Astrocyte of the hippocampus (primary cell): ENCODE data around the gene SORL1.

Experiments used
- DNase-seq: peaks from one replicate; pipeline ENCODE4 v3.0.0; 2011; ENCODE audit warnings: low read depth, low spot score

The SORL1 gene

DNA sequence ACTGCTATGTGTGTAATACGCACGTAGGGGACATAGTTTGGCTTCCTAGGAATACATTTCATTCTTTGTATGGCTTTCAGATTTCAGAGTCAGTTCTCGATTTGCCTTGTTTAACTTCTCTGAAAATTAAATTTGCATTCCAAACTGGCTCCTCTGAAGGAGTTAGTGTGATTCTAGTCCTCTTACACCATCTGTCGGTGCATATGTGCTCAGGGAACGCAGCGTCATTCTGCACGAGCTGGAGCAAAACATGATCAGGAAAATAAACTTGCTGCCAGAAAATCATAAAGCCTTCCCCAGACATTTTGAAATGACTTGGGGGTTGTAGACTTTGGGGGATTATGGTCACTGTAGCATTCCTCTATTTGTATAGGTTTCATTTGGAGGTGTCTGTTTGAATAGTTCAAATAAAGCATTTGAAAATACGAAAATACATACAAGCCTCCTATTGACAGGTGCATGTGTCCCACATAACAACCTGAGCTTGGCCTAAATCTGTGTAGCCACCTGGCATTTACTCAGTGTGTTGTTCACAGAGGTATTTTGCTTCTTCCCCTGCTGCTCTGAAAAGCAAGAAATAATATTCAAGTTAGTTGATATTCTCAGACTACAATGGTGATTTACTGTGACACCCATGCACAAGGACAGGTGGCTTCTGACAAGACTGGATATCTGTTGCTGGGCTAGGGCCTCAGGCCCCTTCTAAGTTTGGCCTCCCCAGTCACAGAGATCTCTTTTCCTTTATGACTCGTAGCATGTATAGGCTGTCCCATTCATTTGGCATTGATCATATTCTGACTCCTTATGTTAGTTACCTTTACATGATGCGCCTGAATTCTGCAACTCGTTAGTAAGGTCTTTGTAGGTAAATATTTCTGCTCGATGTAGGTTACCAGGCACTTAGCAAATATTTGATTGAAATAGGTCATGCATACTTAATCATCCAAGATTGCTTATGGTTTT is 82.3 kb downstream of the SORL1 start:
- DNase-seq = peak; percentile 55

DNA sequence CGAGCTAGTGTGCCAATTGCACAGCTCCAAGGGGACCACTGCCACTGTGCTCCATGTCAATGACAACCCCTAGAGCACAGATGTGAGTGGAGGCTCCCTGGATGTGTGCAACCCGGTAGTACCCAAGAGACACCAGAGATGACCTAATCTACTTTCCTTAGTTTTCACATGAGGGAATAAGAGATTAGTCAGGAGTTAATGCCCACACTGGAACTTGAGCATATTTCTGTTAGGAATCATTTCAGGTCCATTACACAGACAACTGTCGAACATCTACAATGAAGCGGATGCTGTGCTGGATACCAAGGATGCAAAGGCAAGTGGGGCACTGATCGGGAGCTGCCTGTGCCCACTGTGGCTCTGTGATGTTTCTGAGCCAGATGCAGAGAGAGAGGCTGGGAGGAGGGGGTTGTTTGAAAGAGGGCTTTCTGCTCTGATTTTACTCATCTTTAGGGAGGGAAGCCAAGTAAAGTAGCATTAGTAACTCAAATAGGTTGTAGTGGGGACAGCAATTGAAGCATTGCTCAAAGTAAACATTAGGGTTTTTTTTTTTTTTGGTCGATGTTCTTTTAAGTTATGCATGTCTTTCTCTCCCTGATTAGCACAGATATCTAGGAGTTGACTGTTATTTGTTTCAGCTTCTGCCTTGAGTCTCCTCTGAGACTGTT is 83.1 kb downstream of the SORL1 start:
- peak; percentile 16 for DNase-seq

DNA sequence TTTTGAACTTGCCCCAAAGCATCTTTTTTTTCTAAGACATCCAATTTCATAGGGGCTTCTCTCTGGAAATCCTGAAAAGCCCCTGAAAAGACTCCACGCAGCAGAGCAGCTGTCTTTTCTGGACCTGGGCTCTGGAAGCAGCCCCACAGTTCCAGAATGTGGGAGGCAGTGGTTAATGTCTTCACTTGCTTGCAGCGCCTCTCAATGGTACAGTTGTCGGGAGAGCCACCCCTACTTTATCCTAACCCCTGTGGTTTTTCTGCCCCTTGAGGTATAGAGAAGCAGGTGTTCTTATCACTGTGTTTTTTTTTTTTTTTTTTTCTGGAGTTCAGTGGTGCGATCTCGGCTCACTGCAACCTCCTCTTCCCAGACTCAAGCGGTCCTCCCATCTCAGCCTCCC is 84.0 kb downstream of the SORL1 start:
- DNase-seq = no peak

DNA sequence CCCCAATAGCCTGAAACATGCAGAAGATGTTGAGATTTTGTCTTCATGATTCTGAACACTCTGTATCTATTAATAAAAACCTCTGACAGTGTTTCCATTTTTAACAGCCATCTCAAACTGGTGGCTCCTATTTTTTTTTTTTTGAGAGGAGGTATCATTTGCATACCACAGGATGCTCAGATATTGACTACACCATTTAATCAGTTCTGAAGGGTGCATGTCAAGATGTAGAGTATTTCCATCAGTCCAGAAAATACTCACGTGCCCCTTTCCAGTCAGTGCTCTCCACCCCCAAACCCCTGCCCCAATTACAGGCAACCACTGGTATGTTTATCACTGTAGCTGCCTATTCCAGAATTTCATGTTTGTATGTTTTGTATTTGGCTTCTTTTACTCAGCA is 85.9 kb downstream of the SORL1 start:
- DNase-seq = no peak

DNA sequence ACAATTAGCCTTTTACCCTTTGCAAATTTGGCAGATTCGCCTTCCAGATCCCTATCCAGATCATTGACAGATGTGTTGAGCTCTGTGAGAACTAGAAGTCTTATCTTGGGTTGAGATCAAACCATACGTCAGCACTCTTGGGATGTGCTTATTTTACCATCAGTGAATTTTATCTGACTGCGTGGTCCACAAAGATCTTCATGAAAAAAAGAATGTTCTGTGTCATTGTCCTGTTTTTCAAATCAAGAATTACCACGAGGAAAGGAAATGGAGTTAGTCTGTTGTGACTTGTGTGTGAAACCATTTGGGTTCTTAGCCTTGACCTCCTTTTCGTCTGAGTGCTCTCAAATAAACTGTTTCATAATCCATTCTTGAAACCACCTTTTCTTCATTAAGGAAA is 86.9 kb downstream of the SORL1 start:
- no peak for DNase-seq

DNA sequence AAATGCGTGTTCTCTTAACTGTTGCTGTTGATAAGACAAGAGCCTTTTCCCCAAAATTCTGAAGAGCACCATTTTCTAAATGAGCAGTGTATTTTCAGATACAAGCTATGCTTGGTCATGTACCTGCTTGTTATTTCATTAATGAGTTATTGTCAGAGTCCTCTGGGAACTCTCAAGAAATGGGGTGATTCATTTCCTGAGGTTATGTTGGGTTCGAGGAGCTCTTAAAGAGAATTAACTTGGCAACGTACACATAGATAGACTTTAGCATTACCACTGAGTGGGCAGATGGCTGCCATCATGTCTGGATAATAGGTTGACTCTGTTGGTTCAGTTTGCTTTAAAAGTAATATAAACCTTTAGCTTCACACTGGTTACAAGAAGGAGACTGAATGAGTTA is 88.5 kb downstream of the SORL1 start:
- DNase-seq = no peak

DNA sequence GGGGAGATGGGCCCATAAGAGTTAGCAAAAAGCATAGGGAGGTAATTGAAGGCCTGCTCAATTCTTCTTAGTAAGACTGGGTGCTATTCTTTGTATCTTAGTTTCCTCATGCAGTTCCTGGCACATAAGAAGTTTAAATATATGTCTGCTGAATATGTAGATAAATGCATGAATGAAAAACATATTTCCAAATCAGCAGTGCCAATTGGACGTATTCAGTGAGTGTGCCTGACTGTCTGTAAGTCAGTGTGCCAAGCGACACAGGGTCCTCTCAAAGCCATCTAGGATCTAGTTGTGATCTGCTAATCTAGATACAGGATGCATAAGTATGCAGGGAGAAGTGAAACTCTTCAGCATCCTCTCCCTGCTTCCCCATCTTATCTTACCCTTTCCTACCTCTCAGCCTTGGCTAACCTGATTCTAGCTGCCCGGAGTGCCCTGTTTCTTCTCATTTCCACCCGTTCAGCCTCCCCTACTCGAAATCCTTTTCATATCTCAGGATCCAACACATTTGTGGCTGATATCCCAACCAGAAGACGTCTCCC is 91.8 kb downstream of the SORL1 start:
- no peak for DNase-seq

DNA sequence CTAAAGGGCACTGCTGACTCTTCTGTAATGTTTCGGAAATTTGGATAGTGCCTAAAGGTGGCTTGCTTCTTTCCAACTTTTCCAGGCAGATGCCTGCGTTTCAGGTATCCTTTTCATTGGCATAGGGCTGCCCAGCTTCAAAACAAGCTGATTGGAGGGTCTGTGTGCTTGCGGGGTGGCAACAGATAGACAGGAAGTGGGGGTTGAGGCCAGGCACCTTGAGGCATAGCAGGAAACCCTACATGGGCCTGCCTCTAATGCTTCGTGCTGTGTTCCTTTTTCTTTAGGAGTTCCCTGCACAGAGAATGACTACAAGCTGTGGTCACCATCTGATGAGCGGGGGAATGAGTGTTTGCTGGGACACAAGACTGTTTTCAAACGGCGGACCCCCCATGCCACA is 92.8 kb downstream of the SORL1 start:
- DNase-seq = no peak

DNA sequence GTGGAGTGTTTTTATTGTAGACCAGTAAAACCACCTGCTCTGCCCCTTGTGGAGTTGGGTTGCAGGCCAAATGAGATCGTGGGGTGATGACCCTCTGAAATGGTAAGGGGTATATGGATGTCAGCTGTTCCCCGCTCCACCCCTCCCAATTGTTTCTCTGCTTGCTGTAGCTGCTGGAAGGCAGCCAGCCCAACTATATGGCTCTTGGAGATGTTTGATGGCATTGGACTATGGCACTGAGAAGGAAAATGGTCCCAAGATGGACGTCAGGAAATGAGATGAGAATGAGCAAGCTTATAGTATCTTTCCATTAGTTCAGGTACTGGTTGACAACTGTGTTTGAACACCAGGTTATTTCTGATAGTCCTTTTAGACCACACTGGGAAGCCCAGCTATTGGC is 95.5 kb downstream of the SORL1 start:
- no peak for DNase-seq

DNA sequence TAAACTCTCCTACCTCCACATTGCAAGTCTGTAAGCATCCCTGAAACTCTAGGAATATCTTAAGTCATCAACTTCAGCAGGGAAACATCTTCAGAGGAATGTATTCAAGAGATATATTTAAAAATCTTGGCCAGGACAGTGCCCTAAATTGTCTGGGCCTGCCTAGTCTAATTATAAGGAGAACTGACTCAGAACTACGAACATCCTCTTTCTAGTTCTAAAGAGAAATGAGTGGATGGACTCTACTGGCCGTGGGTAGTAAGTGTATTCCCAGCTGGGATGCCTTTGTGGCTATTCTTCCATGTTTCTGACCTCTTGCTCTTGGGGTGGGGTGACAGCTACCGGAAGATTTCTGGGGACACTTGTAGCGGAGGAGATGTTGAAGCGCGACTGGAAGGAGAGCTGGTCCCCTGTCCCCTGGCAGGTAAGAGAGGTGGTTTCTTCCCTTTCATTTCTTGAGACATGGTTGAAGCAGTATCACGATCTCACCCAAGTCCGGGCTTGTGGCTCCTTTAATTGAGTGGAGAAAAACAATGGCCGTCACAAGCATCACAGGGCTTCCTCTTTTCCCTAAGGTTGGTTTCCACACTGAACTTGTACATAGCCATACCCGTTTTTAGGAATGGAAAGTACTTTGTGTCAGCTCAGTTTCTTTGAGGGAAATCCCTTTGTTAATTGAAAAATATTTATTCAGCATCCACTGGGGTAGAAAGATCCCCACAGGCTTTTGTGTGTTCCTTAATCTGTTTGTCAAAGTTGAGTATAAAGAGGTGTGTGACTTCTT is 98.3 kb downstream of the SORL1 start:
- DNase-seq = no peak

DNA sequence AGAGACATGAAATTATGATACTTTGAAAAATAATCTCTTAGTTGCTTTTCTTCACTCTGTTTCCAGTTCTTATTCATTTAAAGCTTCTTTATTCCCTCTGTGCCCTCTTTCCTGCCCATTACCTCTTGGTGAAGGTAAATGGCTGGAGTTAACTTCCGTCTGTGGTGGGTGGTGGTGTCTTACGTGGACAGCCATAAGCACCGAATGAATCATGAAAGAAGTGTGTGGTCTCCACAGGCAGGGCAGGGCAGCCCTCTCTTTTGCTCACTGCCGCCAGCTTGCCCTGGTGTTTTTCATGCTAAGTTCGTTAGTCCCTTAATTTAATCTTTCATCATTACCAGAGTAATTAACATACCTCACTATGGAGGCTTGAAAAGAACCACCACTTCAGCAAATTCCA is 99.3 kb downstream of the SORL1 start:
- DNase-seq = peak; percentile 25

DNA sequence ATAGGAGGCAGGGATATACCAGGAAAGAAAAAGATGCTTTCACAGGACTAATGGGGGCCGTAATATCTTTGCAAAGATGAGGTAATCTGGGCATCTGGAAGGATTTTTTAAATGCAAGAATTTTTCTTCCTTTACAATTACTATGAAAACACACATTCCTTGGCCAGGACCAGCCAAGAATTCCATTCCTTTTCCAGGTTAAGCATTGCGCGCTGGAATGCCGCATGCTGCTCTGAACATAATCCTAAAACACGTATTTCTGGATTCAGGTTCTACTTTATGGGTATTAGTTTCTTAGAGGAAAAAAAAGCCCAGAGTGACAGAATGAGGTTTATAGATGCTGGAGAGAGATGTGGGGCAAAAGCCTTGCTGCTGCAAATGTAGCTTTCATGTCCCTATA is 100.0 kb downstream of the SORL1 start:
- peak; percentile 52 for DNase-seq

DNA sequence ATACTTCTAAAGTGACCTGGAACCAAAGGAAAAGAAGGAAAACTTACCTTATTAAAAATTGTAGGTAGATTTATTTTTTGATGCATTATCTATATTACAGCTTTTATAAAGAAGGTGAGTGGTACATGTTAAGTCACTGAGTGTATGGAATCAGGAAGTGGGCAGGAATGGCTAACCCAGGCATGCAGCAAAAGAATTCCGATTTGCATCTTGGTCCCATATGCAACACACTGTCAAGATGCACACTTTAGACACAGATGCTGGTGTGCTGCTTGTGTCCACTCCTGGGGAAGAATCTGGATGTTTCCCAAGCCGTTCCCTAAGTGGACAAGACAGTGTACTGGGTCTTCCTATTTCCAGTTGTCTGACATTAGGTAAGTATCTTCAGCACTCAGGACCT is 100.5 kb downstream of the SORL1 start:
- DNase-seq = no peak

DNA sequence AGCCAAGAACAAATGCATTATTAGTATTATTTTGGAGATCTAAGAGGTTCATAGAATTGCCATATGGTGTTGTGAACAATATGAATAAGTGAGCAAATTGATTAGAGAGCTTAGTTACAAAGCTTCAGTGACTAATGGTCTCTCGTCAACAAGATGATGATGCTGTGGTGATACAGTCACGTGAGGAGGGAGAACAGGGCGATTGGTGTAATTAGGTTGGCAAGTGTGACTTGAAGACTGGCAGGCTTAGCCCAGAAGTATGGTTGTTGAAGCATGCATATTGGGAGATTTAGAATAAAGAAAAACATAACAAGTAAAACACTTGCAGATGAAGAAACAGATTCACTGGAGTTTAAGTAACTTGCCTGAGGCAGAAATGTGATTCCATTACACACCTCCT is 101.3 kb downstream of the SORL1 start:
- no peak for DNase-seq

DNA sequence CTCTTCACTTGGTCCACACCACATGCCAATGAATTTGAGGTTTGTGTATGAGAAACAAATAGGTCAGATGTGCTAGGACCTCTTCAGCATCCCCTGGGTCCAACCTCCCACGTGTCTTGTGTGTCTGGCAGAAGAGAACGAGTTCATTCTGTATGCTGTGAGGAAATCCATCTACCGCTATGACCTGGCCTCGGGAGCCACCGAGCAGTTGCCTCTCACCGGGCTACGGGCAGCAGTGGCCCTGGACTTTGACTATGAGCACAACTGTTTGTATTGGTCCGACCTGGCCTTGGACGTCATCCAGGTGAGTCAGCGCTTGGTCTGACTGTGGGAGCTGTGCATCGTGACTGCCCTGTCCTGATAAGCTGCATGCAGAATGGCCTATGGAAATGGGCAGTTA is 101.7 kb downstream of the SORL1 start:
- DNase-seq = peak; percentile 70

DNA sequence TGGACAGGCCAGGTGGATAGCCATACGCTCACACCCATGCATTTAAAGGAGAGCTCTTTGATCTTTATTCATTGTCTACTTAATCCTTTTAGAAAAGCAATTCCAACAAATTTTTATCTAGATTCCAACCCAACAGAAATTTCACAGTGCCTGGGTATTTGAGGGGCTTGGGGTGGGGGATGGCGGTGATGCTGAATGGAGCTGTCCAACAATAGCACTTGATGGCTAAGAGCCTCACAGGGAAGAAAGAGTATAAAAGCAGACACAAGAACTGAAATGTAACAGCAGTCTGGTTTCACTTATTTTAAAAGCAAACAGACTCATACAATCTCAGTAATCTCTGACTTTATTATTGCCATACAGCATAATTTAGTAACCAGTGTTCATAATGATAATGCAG is 102.4 kb downstream of the SORL1 start:
- no peak for DNase-seq

DNA sequence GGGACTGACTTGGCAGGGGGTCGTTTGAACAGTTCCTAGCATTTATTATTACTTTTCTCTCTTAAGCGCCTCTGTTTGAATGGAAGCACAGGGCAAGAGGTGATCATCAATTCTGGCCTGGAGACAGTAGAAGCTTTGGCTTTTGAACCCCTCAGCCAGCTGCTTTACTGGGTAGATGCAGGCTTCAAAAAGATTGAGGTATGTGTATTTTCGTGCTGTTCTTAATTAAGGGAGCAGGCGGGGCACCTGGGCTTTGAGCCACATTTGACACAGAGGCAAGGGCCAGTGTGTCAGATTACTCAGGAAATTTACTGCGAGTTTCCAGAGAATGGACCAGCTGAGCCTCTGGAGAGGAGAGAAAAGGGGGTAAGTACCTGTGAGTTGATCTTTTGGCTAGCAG is 103.0 kb downstream of the SORL1 start:
- no peak for DNase-seq

DNA sequence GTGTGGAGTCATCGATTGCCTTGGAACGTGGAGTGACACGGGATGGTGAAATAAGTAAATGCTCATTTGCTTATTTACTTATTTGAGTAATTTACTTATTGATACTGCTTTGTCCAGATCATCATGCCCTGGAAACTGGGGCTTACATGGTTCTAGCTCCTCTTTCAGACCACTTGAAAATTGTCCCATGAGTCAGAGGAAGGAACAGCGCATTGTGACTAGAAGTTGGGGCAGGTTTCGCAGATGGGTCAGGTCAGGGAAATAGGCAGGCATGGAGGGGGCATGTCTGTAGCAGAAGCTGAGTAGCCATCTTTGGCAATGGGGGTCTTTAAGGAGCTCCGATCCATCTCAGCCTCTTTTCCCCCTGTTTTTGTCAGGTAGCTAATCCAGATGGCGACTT is 104.8 kb downstream of the SORL1 start:
- no peak for DNase-seq

DNA sequence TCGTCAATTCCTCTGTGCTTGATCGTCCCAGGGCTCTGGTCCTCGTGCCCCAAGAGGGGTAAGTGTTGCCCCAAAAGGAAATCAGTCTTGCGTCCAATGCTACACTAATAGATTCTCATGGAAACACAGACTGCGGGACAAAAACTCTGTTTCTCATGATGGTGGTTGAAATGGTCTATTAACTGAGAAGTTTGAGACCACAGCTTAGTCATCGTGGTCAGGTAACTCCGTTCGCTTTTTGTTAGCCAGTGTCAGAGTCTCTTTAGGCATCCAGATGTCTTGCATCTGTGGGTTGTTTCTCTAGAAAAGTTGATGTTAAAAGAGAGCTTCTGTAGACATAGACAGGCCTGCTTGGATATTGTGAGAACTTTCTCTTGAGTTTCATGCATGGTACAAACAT is 105.2 kb downstream of the SORL1 start:
- DNase-seq = peak; percentile 70

DNA sequence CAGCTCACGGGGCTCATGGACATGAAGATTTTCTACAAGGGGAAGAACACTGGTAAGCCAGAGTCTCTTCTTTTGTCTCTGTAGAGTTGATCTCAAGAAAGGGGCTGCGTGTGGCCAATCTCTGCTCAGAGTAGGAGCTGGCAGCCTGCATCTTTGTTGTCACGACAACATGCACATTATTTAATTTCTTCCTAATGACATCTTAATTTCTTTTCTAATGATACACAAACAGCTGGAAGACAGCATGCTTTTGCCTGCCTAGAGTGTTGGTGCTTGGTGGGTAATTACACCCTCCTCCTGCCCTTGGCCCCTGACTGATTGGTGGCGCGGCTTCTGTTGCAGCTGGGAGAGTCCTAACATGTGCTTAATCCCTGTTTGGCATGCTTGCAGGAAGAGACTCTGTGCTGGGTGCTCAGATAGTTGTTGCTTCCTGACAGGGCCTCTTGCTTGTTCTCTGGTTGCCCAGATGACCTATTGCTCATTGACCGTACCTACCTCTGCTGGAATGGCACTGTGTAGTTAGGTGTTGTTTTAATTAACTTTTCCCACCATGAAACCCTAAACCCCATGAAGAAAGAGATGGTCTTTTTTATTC is 107.6 kb downstream of the SORL1 start:
- DNase-seq = no peak

DNA sequence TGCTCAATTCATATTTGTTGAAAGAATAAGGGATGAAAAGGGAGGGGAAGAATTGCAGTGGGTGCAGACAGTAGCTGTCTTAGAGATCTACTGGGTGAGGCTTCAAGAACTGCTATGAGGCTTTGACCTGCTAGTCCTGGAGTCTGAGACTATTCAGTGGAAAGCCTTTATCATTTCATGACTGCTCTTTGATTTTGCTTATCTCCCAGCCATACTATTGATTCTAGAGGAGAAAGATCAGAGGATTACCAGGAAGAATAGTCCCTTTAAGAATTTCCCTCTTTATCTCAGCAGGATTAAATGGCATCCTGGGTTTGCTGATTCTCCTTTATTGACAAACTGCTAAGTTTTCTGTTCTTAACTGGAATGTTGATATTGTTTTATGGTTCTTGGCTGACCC is 108.1 kb downstream of the SORL1 start:
- DNase-seq = no peak

DNA sequence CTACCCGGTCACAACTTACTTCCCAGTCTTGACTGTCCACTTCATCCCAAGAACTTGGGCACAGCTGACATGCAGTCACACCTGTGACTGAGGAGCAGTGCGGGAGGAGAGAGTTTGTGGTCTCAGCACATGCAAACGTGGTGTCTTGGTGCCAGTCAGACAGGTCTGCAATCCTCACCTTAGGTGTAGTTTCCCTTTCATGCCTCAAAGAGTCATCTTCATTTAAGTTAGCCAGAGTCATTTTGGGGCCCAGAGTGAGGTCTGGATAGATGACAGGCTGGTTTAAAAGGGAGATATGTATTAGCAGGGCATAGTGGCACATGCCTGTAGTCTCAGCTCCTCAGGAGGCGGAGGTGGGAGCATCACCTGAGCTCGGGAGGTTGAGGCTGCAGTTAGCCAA is 109.1 kb downstream of the SORL1 start:
- no peak for DNase-seq
